ENCODE data around the gene CDC25C. TPM values are rescaled to one million over a fixed set of nuclear protein-coding genes. Genes with fewer than 3 reads are reported as not detected.

The CDC25C gene
- total RNA-seq, 1 donor from 2014 or later: 3.8 TPM

GRCh38 chr5:138352071-138352721 is 20.6 kb upstream of the CDC25C start, which contains the start of gene KDM3B:
Gene KDM3B (plus strand): TSS chr5:138352685. CDS start chr5:138352796, 111 bp downstream.
- Mint-ChIP-seq H3K36me3 (ENCODE audit: low read depth, unreplicated experiment) (peaks cover 31% of the 10 kb centered on the region), H3K4me3 (ENCODE audit: unreplicated experiment) (peak within 1 kb of the TSS; percentile 97), H3K27me3 (ENCODE audit: unreplicated experiment) (peaks cover 18% of the 10 kb centered on the region), H3K9me3 (ENCODE audit: unreplicated experiment) (no peaks in the 10 kb centered on the region), H3K4me1 (ENCODE audit: unreplicated experiment) (peaks cover 20% of the 10 kb centered on the region), H3K27ac (ENCODE audit: unreplicated experiment) (peak within 1 kb of the TSS; percentile 92)
- DNase-seq (ENCODE audit: low spot score): peak; percentile 99
- TF ChIP-seq CTCF (IDR thresholded peaks at IDR 0.05; ENCODE audit: unreplicated experiment): peak; percentile 100

- Mint-ChIP-seq H3K9me3 (ENCODE audit: unreplicated experiment) (no peaks in the 10 kb centered on the region), H3K27ac (ENCODE audit: unreplicated experiment) (peak overlapping the region; percentile 77), H3K36me3 (ENCODE audit: low read depth, unreplicated experiment) (peaks cover 31% of the 10 kb centered on the region), H3K4me3 (ENCODE audit: unreplicated experiment) (peak overlapping the region; percentile 92), H3K27me3 (ENCODE audit: unreplicated experiment) (peaks cover 19% of the 10 kb centered on the region), H3K4me1 (ENCODE audit: unreplicated experiment) (peaks cover 20% of the 10 kb centered on the region)
- no peak for DNase-seq (ENCODE audit: low spot score)
- no peak for TF ChIP-seq CTCF (IDR thresholded peaks at IDR 0.05; ENCODE audit: unreplicated experiment)
Observed at GRCh38 chr5:138351517-138351916, 19.9 kb upstream of the CDC25C start.

GRCh38 chr5:138351056-138351455 is 19.5 kb upstream of the CDC25C start:
- no peak for TF ChIP-seq CTCF (IDR thresholded peaks at IDR 0.05; ENCODE audit: unreplicated experiment)
- Mint-ChIP-seq H3K36me3 (ENCODE audit: low read depth, unreplicated experiment) (peaks cover 33% of the 10 kb centered on the region), H3K9me3 (ENCODE audit: unreplicated experiment) (no peaks in the 10 kb centered on the region), H3K27ac (ENCODE audit: unreplicated experiment) (no peak overlapping the region), H3K27me3 (ENCODE audit: unreplicated experiment) (peaks cover 19% of the 10 kb centered on the region), H3K4me1 (ENCODE audit: unreplicated experiment) (peaks cover 20% of the 10 kb centered on the region), H3K4me3 (ENCODE audit: unreplicated experiment) (peak overlapping the region; percentile 60)
- DNase-seq (ENCODE audit: low spot score): no peak

GRCh38 chr5:138350563-138350890 is 18.9 kb upstream of the CDC25C start:
- peaks cover 19% of the 10 kb centered on the region for H3K27me3 Mint-ChIP-seq (ENCODE audit: unreplicated experiment)
- peak overlapping the region; percentile 60 for H3K4me3 Mint-ChIP-seq (ENCODE audit: unreplicated experiment)
- no peaks in the 10 kb centered on the region for H3K9me3 Mint-ChIP-seq (ENCODE audit: unreplicated experiment)
- TF ChIP-seq CTCF (IDR thresholded peaks at IDR 0.05; ENCODE audit: unreplicated experiment): no peak
- peaks cover 20% of the 10 kb centered on the region for H3K4me1 Mint-ChIP-seq (ENCODE audit: unreplicated experiment)
- peaks cover 38% of the 10 kb centered on the region for H3K36me3 Mint-ChIP-seq (ENCODE audit: low read depth, unreplicated experiment)
- DNase-seq (ENCODE audit: low spot score): no peak
- H3K27ac Mint-ChIP-seq (ENCODE audit: unreplicated experiment): peak overlapping the region; percentile 53

GRCh38 chr5:138349852-138350562 is 18.4 kb upstream of the CDC25C start:
- Mint-ChIP-seq H3K27me3 (ENCODE audit: unreplicated experiment) (peaks cover 19% of the 10 kb centered on the region), H3K36me3 (ENCODE audit: low read depth, unreplicated experiment) (peaks cover 39% of the 10 kb centered on the region), H3K4me3 (ENCODE audit: unreplicated experiment) (peak overlapping the region; percentile 60), H3K9me3 (ENCODE audit: unreplicated experiment) (no peaks in the 10 kb centered on the region), H3K4me1 (ENCODE audit: unreplicated experiment) (peaks cover 17% of the 10 kb centered on the region), H3K27ac (ENCODE audit: unreplicated experiment) (no peak overlapping the region)
- no peak for TF ChIP-seq CTCF (IDR thresholded peaks at IDR 0.05; ENCODE audit: unreplicated experiment)
- DNase-seq (ENCODE audit: low spot score): no peak

Measured in endothelial cell (in vitro differentiated cells).